Colonic mucosa (tissue), 4 donors: ENCODE results near the gene PIGP. TPM values are rescaled to one million over a fixed set of nuclear protein-coding genes. Genes with fewer than 3 reads are reported as not detected.

ENCODE experiments used
- DNase-seq: peaks from one replicate; pipeline ENCODE4 v3.0.0-alpha.2; 2020
- H3K27ac ChIP-seq: fragments of 200-600 bp; one replicate; pipeline ENCODE4 v1.8.0; 2021
- H3K27me3 ChIP-seq: fragments of 200-600 bp; one replicate; pipeline ENCODE4 v1.8.0; 2021
- H3K36me3 ChIP-seq: fragments of 200-600 bp; one replicate; pipeline ENCODE4 v1.8.0; 2021
- H3K4me1 ChIP-seq: fragments of 200-600 bp; one replicate; pipeline ENCODE4 v1.8.0; 2021; ENCODE audit warnings: mild to moderate bottlenecking
- H3K4me3 ChIP-seq: fragments of 200-600 bp; one replicate; pipeline ENCODE4 v1.8.0; 2021
- H3K9ac ChIP-seq, 2 donors: one replicate each; pipeline ENCODE4 v1.7.0; 2013; ENCODE audit warnings: control low read depth in 2 of 2, low read depth in 2 of 2, low read length in 2 of 2
- H3K9me3 ChIP-seq: fragments of 200-600 bp; one replicate; pipeline ENCODE4 v1.8.0; 2021
- CTCF ChIP-seq: fragments of 200-600 bp; IDR thresholded peaks from one replicate; pipeline ENCODE4 v1.8.0; 2022; ENCODE audit warnings: antibody characterized with exemption, mild to moderate bottlenecking
- intact Hi-C: fragments of 100-400 bp; cut with DNase I; formaldehyde crosslinking; loops from one replicate; pipeline ENCODE4 v1.14.1; 2022
- total RNA-seq, 2 donors: library from RNA; stranded (reverse); fragmentation: NEBNext Ultra II Directional in 1 of 2; extraction: Animal tissue kit (Norgen Biotek cat#: 25700) in 1 of 2; gene quantifications; one replicate each; pipeline ENCODE4 v1.2.1, GENCODE V29; 2021
- donor health status: healthy.
- donor health status: DM: no; HTN: no; CAD: no.
- donor health status: DM: no; HTN: no; CAD: no.

The PIGP gene
- total RNA-seq, 2 donors from 2014 or later = 19.8 to 28.8 TPM

DNA sequence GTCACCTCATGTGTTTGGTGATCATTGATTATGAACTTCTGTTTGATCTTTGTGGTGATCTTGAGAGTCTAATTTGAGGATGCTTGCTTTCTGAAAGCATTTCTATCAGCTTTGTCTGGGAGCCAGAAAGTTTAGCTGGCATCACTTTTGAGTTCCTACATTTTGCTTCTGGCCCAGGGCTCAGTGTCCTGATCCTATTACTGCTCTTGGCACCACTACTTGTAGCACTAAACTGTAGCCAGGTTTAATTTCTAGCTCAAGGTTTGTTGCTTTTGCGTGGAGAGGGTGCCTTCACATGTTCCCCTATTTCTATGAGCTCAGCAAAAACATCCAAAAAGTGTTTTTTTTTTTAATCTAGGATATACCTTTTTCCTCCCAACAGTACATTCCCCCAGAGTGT is 9.5 kb upstream of the PIGP start:
- Histone ChIP-seq H3K9me3 (no peaks in the 10 kb centered on the region), H3K9ac (no peak overlapping the region), H3K27ac (no peak overlapping the region), H3K4me1 (no peaks in the 10 kb centered on the region), H3K4me3 (no peak overlapping the region), H3K36me3 (no peaks in the 10 kb centered on the region), H3K27me3 (no peaks in the 10 kb centered on the region)
- intact Hi-C loops = no loop called here
- TF ChIP-seq CTCF = no peak
- no peak for DNase-seq

GRCh38 chr21:37079211-37079824 is 6.4 kb upstream of the PIGP start:
- H3K4me3 ChIP-seq = no peak overlapping the region
- H3K27me3 ChIP-seq = no peaks in the 10 kb centered on the region
- no peaks in the 10 kb centered on the region for H3K4me1 ChIP-seq
- no peak for DNase-seq
- peak; percentile 49 for TF ChIP-seq CTCF
- intact Hi-C loops = loop anchor here (5.0 kb wide), 1 partner anchor 87 kb away; no protein-coding TSS in a partner anchor
- H3K27ac ChIP-seq = no peak overlapping the region
- H3K36me3 ChIP-seq = no peaks in the 10 kb centered on the region
- no peak overlapping the region for H3K9ac ChIP-seq
- H3K9me3 ChIP-seq = no peaks in the 10 kb centered on the region

DNA sequence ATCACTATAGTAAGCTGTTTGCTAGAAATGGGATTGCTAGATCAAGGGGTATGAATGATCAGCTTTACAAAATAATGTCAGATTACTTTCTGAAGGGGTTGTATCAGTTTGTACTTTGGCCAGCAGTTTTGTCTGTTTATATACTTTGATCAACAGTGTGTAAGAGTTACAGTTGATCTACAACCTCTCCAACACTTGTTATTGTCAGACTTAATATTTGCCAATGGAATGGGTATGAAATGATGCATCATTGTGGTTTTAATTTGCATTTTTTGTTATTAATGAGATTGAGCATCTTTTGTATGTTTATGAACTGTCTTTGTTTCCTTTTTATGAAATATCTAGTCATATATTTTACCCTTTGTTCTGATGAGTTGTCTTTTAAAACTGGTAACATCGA is 4.5 kb upstream of the PIGP start:
- no peak overlapping the region for H3K4me3 ChIP-seq
- H3K9ac ChIP-seq = no peak overlapping the region
- H3K4me1 ChIP-seq = no peaks in the 10 kb centered on the region
- no peak for DNase-seq
- H3K27ac ChIP-seq = no peak overlapping the region
- TF ChIP-seq CTCF = no peak
- H3K27me3 ChIP-seq = no peaks in the 10 kb centered on the region
- H3K9me3 ChIP-seq = no peaks in the 10 kb centered on the region
- H3K36me3 ChIP-seq = no peaks in the 10 kb centered on the region
- intact Hi-C loops = loop anchor here (5.0 kb wide), 1 partner anchor 85 kb away; no protein-coding TSS in a partner anchor

- no peaks in the 10 kb centered on the region for H3K36me3 ChIP-seq
- no peak overlapping the region for H3K27ac ChIP-seq
- TF ChIP-seq CTCF = no peak
Observed at GRCh38 chr21:37076087-37076850, 3.4 kb upstream of the PIGP start.

GRCh38 chr21:37075214-37075770 is 2.4 kb upstream of the PIGP start:
- H3K9ac ChIP-seq = no peak overlapping the region
- no peak for DNase-seq
- intact Hi-C loops = loop anchor here (5.0 kb wide), 1 partner anchor 83 kb away; no protein-coding TSS in a partner anchor
- no peaks in the 10 kb centered on the region for H3K36me3 ChIP-seq
- H3K9me3 ChIP-seq = no peaks in the 10 kb centered on the region
- H3K4me1 ChIP-seq = no peaks in the 10 kb centered on the region
- H3K27ac ChIP-seq = no peak overlapping the region
- no peak overlapping the region for H3K4me3 ChIP-seq
- no peaks in the 10 kb centered on the region for H3K27me3 ChIP-seq
- no peak for TF ChIP-seq CTCF

More at GRCh38 chr21:37076087-37076850, 3.4 kb upstream of the PIGP start:
- no peak for DNase-seq
- intact Hi-C loops = loop anchor here (5.0 kb wide), 1 partner anchor 84 kb away; no protein-coding TSS in a partner anchor
- Histone ChIP-seq H3K4me3 (no peak overlapping the region), H3K9me3 (no peaks in the 10 kb centered on the region), H3K4me1 (no peaks in the 10 kb centered on the region), H3K27me3 (no peaks in the 10 kb centered on the region), H3K9ac (no peak overlapping the region)
